PC-9 (cell line): Measurements from ENCODE around the gene RNF225. TPM values are rescaled to one million over a fixed set of nuclear protein-coding genes. Genes with fewer than 3 reads are reported as not detected.
A peak's percentile ranks its signal among the peaks of the same experiment; 100 is the strongest.

Source experiments
- BruUV-seq: library from RNA; stranded (reverse); fragments of 400-500 nt; replicated peaks from 2 replicates; lab custom pipeline; 2021; lab: Mats Ljungman, UMichigan
- CTCF ChIA-PET: fragments of 300-600 bp; sonication (Branson Sonifier 250); formaldehyde crosslinking; loops from one replicate; lab custom pipeline; 2022; ENCODE audit warnings: antibody characterized with exemption; lab: Charles Lee
- POLR2A ChIA-PET: fragments of 300-600 bp; sonication (Branson Sonifier 250); formaldehyde crosslinking; loops from one replicate; lab custom pipeline; 2022; ENCODE audit warnings: antibody characterized with exemption; ENCODE audit not compliant: unreplicated experiment; lab: Charles Lee
- DNase-seq, 2 experiments: peaks; one replicate each; pipeline versions ENCODE4 v3.0.0 to v3.0.0-alpha.2; 2015 to 2022; ENCODE audit warnings: mixed read lengths in 1 of 2
- H2AFZ ChIP-seq: fragments of 200-600 bp; sonication (generic); 2 replicates; pipeline ENCODE4 v1.8.1; 2017; ENCODE audit warnings: antibody characterized with exemption
- H3F3A ChIP-seq: fragments of 200-600 bp; sonication (generic); 2 replicates; pipeline ENCODE4 v1.8.1; 2017; ENCODE audit warnings: antibody characterized with exemption, mild to moderate bottlenecking, low read depth; ENCODE audit not compliant: insufficient read depth
- H3K27ac ChIP-seq: fragments of 200-600 bp; sonication (generic); 2 replicates; pipeline ENCODE4 v1.6.1; 2016; ENCODE audit warnings: mixed run types
- H3K27me3 ChIP-seq: fragments of 200-600 bp; sonication (generic); 2 replicates; pipeline ENCODE4 v1.6.1; 2016; ENCODE audit warnings: low read depth, mixed run types; ENCODE audit not compliant: insufficient read depth
- H3K36me3 ChIP-seq: fragments of 200-600 bp; sonication (generic); 2 replicates; pipeline ENCODE4 v1.6.1; 2016; ENCODE audit warnings: low read depth, mixed run types
- H3K4me1 ChIP-seq: fragments of 200-600 bp; sonication (generic); replicated peaks from 2 replicates; pipeline ENCODE4 v1.6.1; 2016; ENCODE audit warnings: mixed run types; ENCODE audit not compliant: insufficient read depth
- H3K4me2 ChIP-seq: fragments of 200-600 bp; sonication (generic); 2 replicates; pipeline ENCODE4 v1.6.1; 2017; ENCODE audit warnings: mixed run types
- H3K4me3 ChIP-seq: fragments of 200-600 bp; sonication (generic); 2 replicates; pipeline ENCODE4 v1.6.1; 2016; ENCODE audit warnings: mixed run types
- H3K79me2 ChIP-seq: fragments of 200-600 bp; sonication (generic); 2 replicates; pipeline ENCODE4 v1.6.1; 2017; ENCODE audit warnings: low read depth, mixed run types
- H3K9me2 ChIP-seq: fragments of 200-600 bp; sonication (generic); 2 replicates; pipeline ENCODE4 v1.8.1; 2017; ENCODE audit warnings: mild to moderate bottlenecking; ENCODE audit not compliant: insufficient read depth
- H3K9me3 ChIP-seq: fragments of 200-600 bp; sonication (generic); 2 replicates; pipeline ENCODE4 v1.8.1; 2016; ENCODE audit warnings: low read depth; ENCODE audit not compliant: insufficient read depth
- H4K20me1 ChIP-seq: fragments of 200-600 bp; sonication (generic); 2 replicates; pipeline ENCODE4 v1.8.1; 2017; ENCODE audit not compliant: insufficient read depth
- EZH2 ChIP-seq: fragments of 200-600 bp; sonication (generic); IDR thresholded peaks from 2 replicates; pipeline ENCODE4 v1.8.0; 2017; ENCODE audit warnings: antibody characterized with exemption, low read depth
- intact Hi-C: fragments of 100-400 bp; cut with micrococcal nuclease; formaldehyde crosslinking; loops from one replicate; pipeline ENCODE4 v1.10.0; 2022; ENCODE audit not compliant: unreplicated experiment
- total RNA-seq: library from RNA; stranded (reverse); gene quantifications from 2 replicates; pipeline ENCODE4 v1.2.3, GENCODE V29; 2021
- TF ChIP-seq, protein P1 (sequence below): fragments of 200-600 bp; sonication (generic); conservative IDR thresholded peaks from 2 replicates; pipeline ENCODE4 v1.6.1; 2017; ENCODE audit warnings: mixed run types, antibody characterized with exemption, mild to moderate bottlenecking, moderate library complexity

Gene RNF225
- total RNA-seq, 1 experiment from 2014 or later = 0.61 TPM

DNA sequence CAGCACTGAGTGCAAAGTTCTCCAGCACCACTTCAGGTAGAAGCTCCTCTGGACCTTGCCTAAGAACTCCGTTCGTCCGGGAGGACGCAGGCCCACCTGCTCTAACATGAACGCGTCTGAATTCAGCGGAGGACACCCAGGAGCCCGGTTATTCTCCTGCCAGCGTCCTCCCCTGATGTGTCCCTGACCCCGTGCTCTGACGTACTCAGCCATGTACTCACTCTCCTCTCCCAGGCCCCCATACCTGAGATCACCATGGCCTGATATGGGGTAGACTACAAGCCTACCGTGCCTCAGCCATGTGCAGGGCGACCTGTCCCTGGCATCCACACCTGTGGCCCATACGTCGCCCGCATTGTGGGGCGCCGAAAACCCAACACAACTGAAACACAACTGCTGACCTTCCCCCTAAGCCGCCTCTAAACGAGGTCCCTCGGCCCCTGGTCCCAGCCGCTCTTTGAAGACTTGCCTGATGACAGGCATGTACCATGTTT lies 12.2 kb downstream of the RNF225 start:
- POLR2A ChIA-PET = interaction anchor here (0.6 kb wide), 1 partner anchor 69 kb away, joined by 3 read pairs; no protein-coding TSS in a partner anchor
- Histone ChIP-seq H3K9me2 (no peaks in the 10 kb centered on the region), H3K27ac (peak overlapping the region; percentile 9; the same call in 1 of the 2 replicates), H3K36me3 (no peaks in the 10 kb centered on the region), H3K4me3 (peak overlapping the region; percentile 73), H3K4me2 (peak overlapping the region; percentile 86), H3K4me1 (peaks cover 12% of the 10 kb centered on the region), H4K20me1 (no peaks in the 10 kb centered on the region), H3K9me3 (no peaks in the 10 kb centered on the region), H3F3A (peaks cover 3% of the 10 kb centered on the region; the same call in 1 of the 2 replicates), H2AFZ (peak overlapping the region; percentile 90), H3K79me2 (peaks cover 19% of the 10 kb centered on the region; the same call in 1 of the 2 replicates), H3K27me3 (no peaks in the 10 kb centered on the region)
- TF ChIP-seq, protein P1, sequence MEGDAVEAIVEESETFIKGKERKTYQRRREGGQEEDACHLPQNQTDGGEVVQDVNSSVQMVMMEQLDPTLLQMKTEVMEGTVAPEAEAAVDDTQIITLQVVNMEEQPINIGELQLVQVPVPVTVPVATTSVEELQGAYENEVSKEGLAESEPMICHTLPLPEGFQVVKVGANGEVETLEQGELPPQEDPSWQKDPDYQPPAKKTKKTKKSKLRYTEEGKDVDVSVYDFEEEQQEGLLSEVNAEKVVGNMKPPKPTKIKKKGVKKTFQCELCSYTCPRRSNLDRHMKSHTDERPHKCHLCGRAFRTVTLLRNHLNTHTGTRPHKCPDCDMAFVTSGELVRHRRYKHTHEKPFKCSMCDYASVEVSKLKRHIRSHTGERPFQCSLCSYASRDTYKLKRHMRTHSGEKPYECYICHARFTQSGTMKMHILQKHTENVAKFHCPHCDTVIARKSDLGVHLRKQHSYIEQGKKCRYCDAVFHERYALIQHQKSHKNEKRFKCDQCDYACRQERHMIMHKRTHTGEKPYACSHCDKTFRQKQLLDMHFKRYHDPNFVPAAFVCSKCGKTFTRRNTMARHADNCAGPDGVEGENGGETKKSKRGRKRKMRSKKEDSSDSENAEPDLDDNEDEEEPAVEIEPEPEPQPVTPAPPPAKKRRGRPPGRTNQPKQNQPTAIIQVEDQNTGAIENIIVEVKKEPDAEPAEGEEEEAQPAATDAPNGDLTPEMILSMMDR = no peak
- TF ChIP-seq EZH2 = no peak
- BruUV-seq = TSS peak; percentile 80
- CTCF ChIA-PET = no interaction called here
- DNase-seq = no peak
- intact Hi-C loops = loop anchor here (1.0 to 5.0 kb wide), 4 partner anchors 26 to 59 kb away; partner anchors contain the start of genes ZNF324, ZNF324B, ZNF497 and ZNF837

DNA sequence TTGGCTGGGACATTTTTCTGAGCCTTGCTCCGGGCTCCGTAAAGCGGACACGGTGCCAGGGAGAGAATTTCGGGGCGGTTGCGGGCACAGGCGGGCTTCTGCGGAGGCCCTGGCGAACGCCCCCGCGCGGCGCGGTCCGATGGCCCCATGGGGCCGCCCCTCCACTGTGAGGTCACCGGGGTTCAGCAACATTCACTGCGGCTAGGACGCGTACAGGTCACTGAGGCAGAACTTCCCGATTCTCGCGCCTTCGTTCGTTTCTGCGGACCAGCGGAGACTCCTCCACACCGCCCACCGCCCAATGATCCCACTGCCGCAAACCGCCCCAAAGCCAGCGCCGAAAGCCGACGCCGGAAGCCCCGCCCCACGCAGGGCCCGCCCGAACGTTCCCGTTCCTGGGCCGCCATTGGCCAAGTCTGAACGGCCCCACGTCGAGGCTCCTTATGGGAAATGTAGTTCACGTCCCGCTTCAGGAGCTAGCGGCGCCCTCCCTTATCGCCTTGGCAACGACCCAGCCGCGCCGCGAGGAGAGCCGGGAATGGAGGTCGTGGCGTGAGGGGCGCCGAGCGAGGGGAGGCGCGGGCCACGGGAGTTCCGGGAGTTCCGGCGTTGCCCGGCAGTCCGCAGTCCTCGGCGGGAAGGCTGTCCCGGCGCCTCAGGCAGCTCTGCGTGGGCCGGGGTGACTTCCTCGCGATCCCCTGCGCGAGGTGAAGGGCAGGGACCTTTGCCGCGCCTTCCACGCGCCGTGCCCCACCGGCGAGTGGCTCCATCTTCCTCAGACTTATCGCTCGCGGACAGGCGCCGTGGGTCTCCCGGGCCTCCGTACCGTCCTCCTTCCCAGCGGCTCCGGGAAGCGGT lies 12.9 kb downstream of the RNF225 start, which contains the start of gene ZNF584:
Gene ZNF584 (plus strand): TSS at position 498 of the 858 bp plus-strand sequence. CDS start 499 bp downstream, outside the sequence.
- peaks cover 3% of the 10 kb centered on the region; the same call in 1 of the 2 replicates for H3F3A ChIP-seq
- peak within 1 kb of the TSS; percentile 73 for H3K4me3 ChIP-seq
- H3K4me2 ChIP-seq = peak within 1 kb of the TSS; percentile 86
- no peaks in the 10 kb centered on the region for H3K27me3 ChIP-seq
- no peak for TF ChIP-seq EZH2
- TF ChIP-seq, protein P1 = no peak
- CTCF ChIA-PET = no interaction called here
- H2AFZ ChIP-seq = peak within 1 kb of the TSS; percentile 90
- no peaks in the 10 kb centered on the region for H3K36me3 ChIP-seq
- BruUV-seq = no TSS peak
- H3K9me2 ChIP-seq = no peaks in the 10 kb centered on the region
- peak within 1 kb of the TSS; percentile 9; the same call in 1 of the 2 replicates for H3K27ac ChIP-seq
- H3K9me3 ChIP-seq = no peaks in the 10 kb centered on the region
- POLR2A ChIA-PET = interaction anchor here (0.6 to 0.7 kb wide), 6 partner anchors 14 to 1043 kb away, joined by 3 to 5 read pairs (median 4); partner anchors contain the start of genes ZNF324B and ZNF497
- DNase-seq = peak; percentile 76 to 91
- peaks cover 12% of the 10 kb centered on the region for H3K4me1 ChIP-seq
- no peaks in the 10 kb centered on the region for H4K20me1 ChIP-seq
- intact Hi-C loops = loop anchor here (1.0 to 5.0 kb wide), 4 partner anchors 27 to 58 kb away; partner anchors contain the start of genes ZNF324, ZNF324B, ZNF497 and ZNF837
- H3K79me2 ChIP-seq = 0 out of 2 replicates have a peak, but pooled peaks cover 13% of the 10 kb centered on the region
